GM18499 (cell line): ENCODE data around the gene CERS5.

ENCODE experiments used
- ATAC-seq: cut with Tn5 transposase; IDR thresholded peaks from one replicate; pipeline ENCODE4 v1.9.1; 2021; ENCODE audit warnings: moderate number of reproducible peaks; ENCODE audit not compliant: insufficient read depth, unreplicated experiment

The CERS5 gene

GRCh38 chr12:50082644-50083043, 84.5 kb downstream of the CERS5 start:
- no peak for ATAC-seq

- no peak for ATAC-seq
Observed at GRCh38 chr12:50081096-50081808, 85.9 kb downstream of the CERS5 start.

GRCh38 chr12:50079771-50080170, 87.4 kb downstream of the CERS5 start:
- ATAC-seq = no peak
